ENCODE data around the gene JUN. TPM values are rescaled to one million over a fixed set of nuclear protein-coding genes. Genes with fewer than 3 reads are reported as not detected.
A peak's percentile ranks its signal among the peaks of the same experiment; 100 is the strongest.

Gene JUN
- total RNA-seq, 4 donors from 2014 or later: 93.8 to 589 (median 205) TPM

DNA sequence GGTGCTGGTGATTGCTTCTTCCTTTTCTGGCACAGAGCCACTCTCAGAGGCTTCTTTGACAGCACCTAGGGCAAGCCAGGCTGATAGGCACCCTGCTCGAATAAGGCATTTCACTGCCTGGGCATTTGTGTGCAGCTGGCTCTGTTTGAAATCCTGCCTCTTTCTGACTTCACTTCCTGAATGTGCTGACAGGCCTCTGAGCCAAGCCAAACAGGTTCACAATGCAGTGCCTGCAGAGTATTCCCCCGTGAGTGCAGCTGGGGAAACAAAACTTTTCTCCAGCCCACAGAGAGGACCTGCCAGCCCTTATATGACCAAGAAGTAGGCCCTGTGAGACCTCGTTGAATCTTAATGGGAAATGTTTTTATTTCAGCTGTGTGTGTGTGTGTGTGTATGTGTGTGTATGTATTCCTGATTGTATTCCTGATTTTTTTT is 10.4 kb downstream of the JUN start:
- no peak overlapping the region for H3K4me3 ChIP-seq (ENCODE audit: low read depth, poor library complexity, severe bottlenecking)
- intact Hi-C loops (cut with DNase I; ENCODE audit: low total_unique reads): no loop called here
- TF ChIP-seq, protein P1, sequence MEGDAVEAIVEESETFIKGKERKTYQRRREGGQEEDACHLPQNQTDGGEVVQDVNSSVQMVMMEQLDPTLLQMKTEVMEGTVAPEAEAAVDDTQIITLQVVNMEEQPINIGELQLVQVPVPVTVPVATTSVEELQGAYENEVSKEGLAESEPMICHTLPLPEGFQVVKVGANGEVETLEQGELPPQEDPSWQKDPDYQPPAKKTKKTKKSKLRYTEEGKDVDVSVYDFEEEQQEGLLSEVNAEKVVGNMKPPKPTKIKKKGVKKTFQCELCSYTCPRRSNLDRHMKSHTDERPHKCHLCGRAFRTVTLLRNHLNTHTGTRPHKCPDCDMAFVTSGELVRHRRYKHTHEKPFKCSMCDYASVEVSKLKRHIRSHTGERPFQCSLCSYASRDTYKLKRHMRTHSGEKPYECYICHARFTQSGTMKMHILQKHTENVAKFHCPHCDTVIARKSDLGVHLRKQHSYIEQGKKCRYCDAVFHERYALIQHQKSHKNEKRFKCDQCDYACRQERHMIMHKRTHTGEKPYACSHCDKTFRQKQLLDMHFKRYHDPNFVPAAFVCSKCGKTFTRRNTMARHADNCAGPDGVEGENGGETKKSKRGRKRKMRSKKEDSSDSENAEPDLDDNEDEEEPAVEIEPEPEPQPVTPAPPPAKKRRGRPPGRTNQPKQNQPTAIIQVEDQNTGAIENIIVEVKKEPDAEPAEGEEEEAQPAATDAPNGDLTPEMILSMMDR (IDR thresholded peaks at IDR 0.05): no peak
- TF ChIP-seq POLR2A (IDR thresholded peaks at IDR 0.05): no peak
- DNase-seq (ENCODE audit: low spot score in 2 of 2): peak in 1 of 2 donors; percentile 43
- WGBS, 2 donors: 15% methylated on average over 3 of the region's 3 CpGs

DNA sequence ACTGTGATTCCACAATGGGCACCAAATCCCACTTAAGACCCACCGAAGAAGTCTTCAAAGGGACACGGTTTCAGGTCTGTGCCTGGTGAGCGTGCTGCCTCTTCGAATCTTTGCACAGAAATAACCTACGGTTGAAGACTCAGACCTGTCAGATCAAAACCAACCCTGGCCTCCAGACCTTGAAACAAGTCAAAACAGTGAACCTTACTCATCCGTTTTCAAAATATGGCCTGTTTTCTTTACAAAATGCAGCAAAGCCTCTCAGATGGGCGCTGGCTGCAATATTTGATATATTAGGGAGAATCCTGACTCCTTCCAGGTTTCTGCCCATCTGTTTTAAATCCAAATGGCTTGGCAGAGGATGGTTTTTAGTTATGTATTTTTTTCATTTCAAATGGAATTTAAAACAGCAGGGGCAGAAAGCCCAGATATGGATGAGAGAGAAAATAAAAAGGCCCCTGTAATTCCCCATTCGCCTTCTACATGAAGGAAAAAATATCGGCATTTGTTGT is 14.0 kb downstream of the JUN start:
- no peak for DNase-seq (ENCODE audit: low spot score in 2 of 2)
- TF ChIP-seq POLR2A (IDR thresholded peaks at IDR 0.05): no peak
- TF ChIP-seq, protein P1 (IDR thresholded peaks at IDR 0.05): no peak
- no peak overlapping the region for H3K4me3 ChIP-seq (ENCODE audit: low read depth, poor library complexity, severe bottlenecking)
- intact Hi-C loops (cut with DNase I; ENCODE audit: low total_unique reads): no loop called here
- WGBS, 2 donors: 30 to 40% methylated on average over 9 of the region's 9 CpGs

DNA sequence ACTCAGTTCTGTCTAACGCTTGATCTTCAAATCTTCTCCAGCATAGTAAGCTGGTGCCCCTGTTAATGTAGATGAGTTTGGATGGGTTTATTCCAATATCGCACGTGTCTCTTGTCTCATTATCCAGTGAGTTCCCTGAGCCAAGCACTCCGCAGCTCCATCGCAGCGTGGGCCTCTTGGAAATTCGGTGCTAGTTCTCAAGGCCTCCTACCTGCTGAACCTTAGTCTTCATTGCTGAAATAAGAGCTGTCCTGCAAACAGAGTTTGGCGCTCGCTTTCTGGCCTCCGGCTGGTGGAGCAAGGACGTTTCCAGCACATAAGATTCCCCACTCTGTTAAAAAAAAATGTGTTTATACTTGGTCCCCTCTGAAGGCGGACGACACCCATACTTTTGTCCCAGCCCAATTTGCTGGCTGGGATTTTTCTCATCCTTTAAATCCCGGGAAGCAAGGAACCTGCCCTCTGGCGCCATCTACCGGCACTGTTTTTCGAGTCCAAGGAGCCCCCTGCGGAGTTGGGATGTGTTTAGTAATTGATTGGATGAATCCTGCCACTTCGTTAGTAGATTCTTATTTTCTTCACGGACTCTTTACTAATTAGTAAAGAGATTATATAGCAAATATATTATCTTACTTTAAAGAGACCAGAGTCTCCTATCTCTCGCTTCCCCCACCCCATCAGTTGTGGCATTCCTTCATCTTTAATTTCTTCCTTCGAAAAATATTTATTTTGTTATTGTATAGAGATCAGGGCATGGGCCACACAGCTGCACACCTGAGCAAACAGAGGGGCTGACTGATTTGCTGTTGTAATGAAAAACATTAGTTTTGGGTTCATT is 14.7 kb downstream of the JUN start:
- TF ChIP-seq POLR2A (IDR thresholded peaks at IDR 0.05): no peak
- TF ChIP-seq, protein P1 (IDR thresholded peaks at IDR 0.05): no peak
- no peak overlapping the region for H3K4me3 ChIP-seq (ENCODE audit: low read depth, poor library complexity, severe bottlenecking)
- WGBS, 2 donors: 34% methylated on average over 22 of the region's 22 CpGs
- peak; percentile 86 to 98 for DNase-seq (ENCODE audit: low spot score in 2 of 2)
- intact Hi-C loops (cut with DNase I; ENCODE audit: low total_unique reads): no loop called here

DNA sequence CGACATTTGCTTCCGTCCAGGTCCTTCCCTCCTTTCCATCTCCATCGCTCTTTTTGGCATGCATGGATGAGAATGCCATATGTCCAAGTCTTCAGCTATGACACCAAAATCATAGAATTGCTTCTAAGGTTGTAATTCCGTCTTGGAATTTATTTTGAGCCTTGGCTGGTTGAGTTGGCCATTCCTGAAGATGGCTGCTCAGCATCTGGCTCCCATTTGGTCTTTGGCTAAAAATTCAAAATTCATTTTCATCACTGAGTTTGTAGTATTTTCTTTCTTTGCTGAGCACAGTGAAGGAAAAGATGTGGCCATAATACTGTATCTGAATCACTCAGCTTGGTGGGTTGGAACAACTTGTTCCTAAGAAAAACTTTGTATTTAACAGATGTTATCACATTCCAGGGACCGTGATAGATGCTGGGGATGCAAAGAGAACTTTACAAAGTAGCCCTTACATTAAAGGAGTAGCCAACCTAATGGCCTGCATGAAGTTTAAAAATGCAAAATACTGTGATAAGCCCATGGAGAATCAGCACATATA is 15.6 kb downstream of the JUN start:
- no peak overlapping the region for H3K4me3 ChIP-seq (ENCODE audit: low read depth, poor library complexity, severe bottlenecking)
- intact Hi-C loops (cut with DNase I; ENCODE audit: low total_unique reads): no loop called here
- WGBS, 2 donors: 65 to 73% methylated on average over 5 of the region's 5 CpGs
- DNase-seq (ENCODE audit: low spot score in 2 of 2): no peak
- TF ChIP-seq, protein P1 (IDR thresholded peaks at IDR 0.05): no peak
- no peak for TF ChIP-seq POLR2A (IDR thresholded peaks at IDR 0.05)

DNA sequence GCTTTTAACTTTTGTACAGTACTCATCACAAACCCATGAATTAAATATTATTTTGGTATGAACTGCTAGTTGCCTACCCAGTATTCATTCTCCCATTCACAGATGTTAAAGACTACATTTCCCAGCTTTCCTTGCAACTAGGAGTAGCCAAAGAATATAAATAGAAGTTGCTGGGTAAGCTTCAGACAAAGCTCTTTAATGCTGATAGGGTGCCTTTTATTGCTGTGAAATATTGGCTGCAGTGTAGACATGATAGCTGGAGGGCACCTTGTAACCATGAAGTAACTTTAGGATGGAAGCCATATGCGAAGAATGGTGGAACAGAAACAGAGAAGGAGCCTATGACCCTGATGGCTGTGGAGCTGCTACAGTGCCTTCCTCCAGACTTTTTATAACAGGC is 16.7 kb downstream of the JUN start:
- no peak for TF ChIP-seq POLR2A (IDR thresholded peaks at IDR 0.05)
- TF ChIP-seq, protein P1 (IDR thresholded peaks at IDR 0.05): no peak
- H3K4me3 ChIP-seq (ENCODE audit: low read depth, poor library complexity, severe bottlenecking): no peak overlapping the region
- WGBS, 2 donors: 55 to 64% methylated on average over 1 of the region's 1 CpG
- intact Hi-C loops (cut with DNase I; ENCODE audit: low total_unique reads): no loop called here
- DNase-seq (ENCODE audit: low spot score in 2 of 2): no peak
